ENCODE measurements around the gene OLA1.

OLA1 gene

GRCh38 chr2:174224125-174224524 lies 24.2 kb downstream of the OLA1 start:
- DNase-seq: no peak

GRCh38 chr2:174223388-174223787 lies 24.9 kb downstream of the OLA1 start:
- no peak for DNase-seq

- DNase-seq: no peak
Observed at GRCh38 chr2:174222154-174222553, 26.2 kb downstream of the OLA1 start.

GRCh38 chr2:174219321-174219720 lies 29.0 kb downstream of the OLA1 start:
- DNase-seq: no peak

GRCh38 chr2:174218773-174219172 lies 29.6 kb downstream of the OLA1 start:
- DNase-seq: no peak

- no peak for DNase-seq
Observed at GRCh38 chr2:174217869-174218268, 30.5 kb downstream of the OLA1 start.

- DNase-seq: no peak
Observed at GRCh38 chr2:174211954-174212353, 36.4 kb downstream of the OLA1 start.

- DNase-seq: no peak
Observed at GRCh38 chr2:174210862-174211261, 37.5 kb downstream of the OLA1 start.

GRCh38 chr2:174209325-174209724 lies 39.0 kb downstream of the OLA1 start:
- DNase-seq: no peak

GRCh38 chr2:174208026-174208425 lies 40.3 kb downstream of the OLA1 start:
- DNase-seq: no peak

- no peak for DNase-seq
Observed at GRCh38 chr2:174205562-174205961, 42.8 kb downstream of the OLA1 start.

- no peak for DNase-seq
Observed at GRCh38 chr2:174202188-174202587, 46.1 kb downstream of the OLA1 start.

- DNase-seq: no peak
Observed at GRCh38 chr2:174198846-174199564, 49.3 kb downstream of the OLA1 start.

GRCh38 chr2:174195253-174195652 lies 53.1 kb downstream of the OLA1 start:
- DNase-seq: no peak

GRCh38 chr2:174193737-174194136 lies 54.6 kb downstream of the OLA1 start:
- no peak for DNase-seq

GRCh38 chr2:174192664-174193063 lies 55.7 kb downstream of the OLA1 start:
- DNase-seq: no peak

- no peak for DNase-seq
Observed at GRCh38 chr2:174191342-174192074, 56.8 kb downstream of the OLA1 start.

- DNase-seq: no peak
Observed at GRCh38 chr2:174184915-174185314, 63.4 kb downstream of the OLA1 start.

GRCh38 chr2:174184504-174184903 lies 63.8 kb downstream of the OLA1 start:
- DNase-seq: no peak

- no peak for DNase-seq
Observed at GRCh38 chr2:174183076-174183475, 65.3 kb downstream of the OLA1 start.

- no peak for DNase-seq
Observed at GRCh38 chr2:174181368-174181767, 67.0 kb downstream of the OLA1 start.

- no peak for DNase-seq
Observed at GRCh38 chr2:174180726-174181236, 67.6 kb downstream of the OLA1 start.

GRCh38 chr2:174180165-174180724 lies 68.1 kb downstream of the OLA1 start:
- no peak for DNase-seq

- DNase-seq: no peak
Observed at GRCh38 chr2:174177316-174177890, 70.9 kb downstream of the OLA1 start.
